ENCODE results near the gene MARS1.
"Not testable (repeated sequence)": the region's sequence is repeated elsewhere in the genome, so short reads cannot be mapped to it uniquely, and the experiment has no call there.

MARS1 gene

DNA sequence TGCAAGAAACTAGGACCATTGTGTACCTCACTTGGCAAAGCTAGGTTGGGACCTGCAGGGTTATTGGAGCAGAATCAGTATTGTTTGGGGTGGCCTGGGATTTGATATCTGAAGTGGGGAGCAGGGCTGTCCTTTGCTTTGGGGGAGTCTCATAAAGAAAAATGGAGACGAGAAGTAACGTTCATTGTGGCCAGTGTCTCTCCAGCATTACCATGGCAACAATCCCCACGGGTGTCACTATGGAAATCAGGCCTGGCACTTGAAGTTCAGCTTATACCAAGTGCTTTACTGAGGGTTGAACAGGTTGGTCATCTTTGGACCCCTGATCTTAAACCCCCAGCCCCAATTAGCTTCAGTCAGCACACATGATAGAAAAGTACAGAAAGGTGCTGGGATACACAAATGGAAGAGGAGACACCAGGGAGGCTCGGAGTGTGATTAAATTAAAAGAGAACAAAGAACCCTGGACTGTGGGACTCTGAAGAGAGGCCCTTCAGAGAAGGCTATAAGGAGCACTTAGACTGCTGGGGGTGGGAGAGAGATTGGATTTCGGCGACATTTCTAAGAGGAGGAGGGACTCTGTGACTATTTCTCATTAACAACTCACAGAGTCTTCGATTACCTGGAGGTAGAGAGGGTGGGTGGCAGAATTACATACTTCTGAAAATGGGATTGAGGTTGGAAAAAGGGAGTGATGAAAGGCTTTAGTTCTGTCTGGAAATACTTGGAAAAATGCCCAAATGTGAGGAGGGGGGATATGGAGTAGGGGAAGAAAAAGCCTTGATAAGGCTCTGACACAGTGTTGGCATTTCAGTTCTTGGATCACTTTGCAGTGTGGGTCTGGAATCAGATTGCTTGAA, 65.7 kb downstream of the MARS1 start:
- DNase-seq: no peak

DNA sequence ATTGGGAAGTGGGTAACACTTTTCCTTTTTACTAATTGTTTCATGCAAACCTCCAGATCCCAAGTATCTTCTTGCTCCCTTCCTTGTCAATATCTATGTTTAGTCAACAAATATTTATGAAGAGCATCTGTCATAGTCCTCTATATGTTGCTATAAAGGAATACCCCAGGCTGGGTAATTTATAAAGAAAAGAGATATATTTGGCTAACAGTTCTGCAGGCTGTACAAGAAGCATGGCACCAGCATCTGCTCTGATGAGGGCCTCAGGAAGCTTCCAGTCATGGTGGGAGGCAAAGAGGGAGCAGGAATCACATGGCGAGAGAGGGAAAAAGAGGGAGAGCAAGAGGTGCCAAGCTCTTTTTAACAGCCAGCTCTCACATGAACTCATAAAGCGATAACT, 66.6 kb downstream of the MARS1 start:
- DNase-seq: no peak

DNA sequence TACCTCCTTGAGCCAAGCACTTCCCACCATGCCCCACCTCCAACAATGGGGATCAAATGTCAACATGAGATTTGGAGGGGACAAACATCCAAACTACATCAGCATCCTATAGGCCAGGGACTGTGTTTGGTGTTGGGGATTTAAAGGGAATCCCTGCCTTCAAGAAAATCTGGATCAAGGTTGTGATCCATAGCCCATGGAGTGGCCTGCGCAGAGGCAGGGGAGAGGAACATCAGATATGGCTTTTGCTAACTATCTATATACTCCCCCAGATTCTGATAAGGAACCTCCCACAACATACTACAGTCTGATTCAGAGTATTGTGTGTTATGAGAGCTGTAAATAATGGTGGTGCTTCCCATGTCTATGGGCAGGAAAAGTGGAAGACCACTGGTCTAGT, 67.0 kb downstream of the MARS1 start:
- no peak for DNase-seq

DNA sequence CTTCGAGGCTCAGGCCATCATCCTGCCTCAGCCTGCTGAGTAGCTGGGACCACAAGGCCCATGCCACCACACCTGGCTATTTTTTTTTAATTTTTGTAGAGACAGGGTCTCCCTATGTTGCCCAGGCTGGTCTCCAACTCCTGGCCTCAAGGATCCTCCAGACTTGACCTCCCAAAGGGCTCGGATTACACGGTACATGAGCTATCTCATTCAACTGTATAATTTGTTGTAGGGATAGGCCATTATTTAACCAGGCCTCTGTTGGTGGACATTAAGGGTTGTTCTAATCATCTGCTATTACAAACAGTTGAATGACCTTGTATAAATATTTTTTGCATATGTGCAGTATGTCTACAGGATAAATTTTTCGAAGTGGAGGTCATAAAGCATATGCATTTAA, 71.0 kb downstream of the MARS1 start:
- DNase-seq: no peak

DNA sequence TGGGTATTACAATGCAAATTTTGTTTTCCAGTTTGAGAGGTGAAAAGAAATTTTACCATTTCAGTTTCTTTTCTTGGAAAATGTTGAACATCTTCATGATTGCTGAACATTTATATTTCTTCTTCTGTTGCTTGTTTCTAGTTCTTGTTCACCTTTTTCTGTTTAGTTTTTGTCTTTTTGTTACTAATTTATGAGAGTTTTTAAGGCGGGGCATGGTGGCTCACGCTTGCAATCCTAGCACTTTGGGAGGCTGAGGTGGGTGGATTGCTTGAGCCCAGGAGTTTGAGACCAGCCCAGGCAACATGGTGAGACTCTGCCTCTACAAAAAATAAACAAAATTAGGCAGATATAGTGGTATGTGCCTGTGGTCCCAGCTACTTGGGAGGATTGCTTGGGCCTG, 72.6 kb downstream of the MARS1 start:
- DNase-seq: no peak

DNA sequence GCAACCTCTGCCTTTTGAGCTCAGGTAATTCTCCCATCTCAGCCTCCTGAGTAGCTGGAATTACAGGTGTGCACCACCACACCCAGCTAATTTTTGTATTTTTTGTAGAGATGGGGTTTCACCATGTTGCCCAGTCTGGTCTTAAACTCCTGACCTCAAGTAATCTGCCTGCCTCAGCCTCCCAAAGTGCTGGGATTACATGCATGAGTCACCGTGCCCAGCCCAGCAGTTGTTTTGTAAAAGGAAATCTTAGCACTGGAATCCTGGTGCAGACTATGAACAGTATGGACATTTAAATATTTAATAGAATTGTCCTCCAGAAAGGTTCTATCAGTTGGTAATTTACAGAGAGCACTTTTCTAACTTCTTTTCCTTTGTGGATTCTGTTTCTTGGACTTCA, 73.2 kb downstream of the MARS1 start:
- not testable (repeated sequence) for DNase-seq

DNA sequence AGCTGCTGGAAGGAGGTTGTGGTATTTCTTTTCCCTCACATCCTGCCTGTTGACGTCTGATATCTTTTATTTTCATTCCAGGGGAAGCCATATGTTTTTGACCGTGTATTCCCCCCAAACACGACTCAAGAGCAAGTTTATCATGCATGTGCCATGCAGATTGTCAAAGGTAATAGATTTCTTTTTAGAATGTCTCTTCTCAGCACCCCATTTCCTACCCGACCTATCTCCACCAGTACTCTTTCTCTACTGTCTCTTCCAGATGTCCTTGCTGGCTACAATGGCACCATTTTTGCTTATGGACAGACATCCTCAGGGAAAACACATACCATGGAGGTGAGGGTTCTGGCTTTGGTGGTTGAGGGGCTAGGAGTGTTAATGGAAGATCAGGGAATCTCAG, 75.5 kb downstream of the MARS1 start:
- no peak for DNase-seq

DNA sequence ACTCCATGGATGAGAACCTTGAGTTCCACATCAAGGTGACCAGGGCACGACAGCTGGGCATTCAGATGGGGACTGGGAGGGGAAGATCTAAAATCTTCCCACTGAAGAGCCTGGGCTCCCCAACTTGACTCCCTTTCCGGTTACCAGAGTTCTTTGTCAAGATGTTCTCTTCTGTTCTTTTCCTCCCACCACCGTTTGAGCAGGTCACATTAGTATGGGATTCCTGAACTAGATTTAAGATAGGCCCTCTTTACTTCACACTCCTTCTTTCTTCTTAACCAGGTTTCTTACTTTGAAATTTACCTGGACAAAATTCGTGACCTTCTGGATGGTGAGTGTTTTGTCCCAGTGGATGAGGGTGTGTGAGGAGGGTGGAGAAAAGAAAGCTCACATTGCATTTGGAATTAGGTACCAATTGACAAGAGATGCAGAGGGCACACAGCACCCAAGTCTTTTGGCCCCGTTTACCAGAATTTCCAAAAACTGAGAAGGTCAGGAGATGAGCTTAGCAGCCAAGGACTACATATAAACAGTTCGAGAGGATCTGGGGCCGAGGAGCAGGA, 76.4 kb downstream of the MARS1 start:
- DNase-seq: no peak
